ENCODE measurements around the gene MAP3K7CL.

GRCh38 chr21:29196670-29197191 lies 66.3 kb downstream of the MAP3K7CL start:
- TF ChIP-seq FOXM1 (IDR thresholded peaks at IDR 0.05; ENCODE audit: borderline replicate concordance) (no peak), TARDBP (IDR thresholded peaks at IDR 0.05) (no peak)

Measured in HEK293T (cell line).